K562 (cell line): ENCODE measurements around the gene HDLBP. TPM values are rescaled to one million over a fixed set of nuclear protein-coding genes. Genes with fewer than 3 reads are reported as not detected.
"Not testable (repeated sequence)": the region's sequence is repeated elsewhere in the genome, so short reads cannot be mapped to it uniquely, and the experiment has no call there.

Source experiments
- ATAC-seq: fragments of 200-7000 bp; cut with Tn5 transposase; 3 replicates; pipeline ENCODE4 v1.9.1; 2020; ENCODE audit warnings: moderate library complexity
- BruUV-seq: library from RNA; stranded (reverse); fragments of 400-500 nt; replicated peaks from 2 replicates; lab custom pipeline; 2021; lab: Mats Ljungman, UMichigan
- CTCF ChIA-PET: fragments of 300-600 bp; formaldehyde crosslinking; extraction: SDS; loops from one replicate; lab custom pipeline; 2021; ENCODE audit warnings: low intra/inter-chr PET ratio; lab: Yijun Ruan, JAX
- POLR2A ChIA-PET: fragments of 300-600, 350-650 bp; sonication (Branson Sonifier 250); formaldehyde crosslinking; extraction: SDS; loops from one replicate; lab custom pipeline; 2021; ENCODE audit warnings: antibody characterized with exemption, inconsistent platforms; lab: Yijun Ruan, JAX
- DNase-seq, 4 experiments: peaks; one replicate each; pipeline versions ENCODE4 v3.0.0 to v3.0.0-alpha.2; 2011 to 2018; ENCODE audit warnings: low spot score in 3 of 4, mixed read lengths in 3 of 4; ENCODE audit errors: extremely low read depth in 1 of 4
- FAIRE-seq: peaks from 2 replicates; lab custom pipeline; 2011; peaks lifted over from hg19 to GRCh38; lab: Jason Lieb, UNC
- H2AFZ ChIP-seq: 2 replicates; pipeline ENCODE4 v1.6.0; 2011; ENCODE audit warnings: low read depth, low read length, control low read depth, inconsistent platforms
- H3K27ac ChIP-seq: fragments of 200-600 bp; 3 replicates; pipeline ENCODE4 v1.8.0; 2011; ENCODE audit warnings: low read depth, mild to moderate bottlenecking, control low read depth, inconsistent platforms, low read length, moderate library complexity, mixed read lengths; ENCODE audit errors: extremely low read depth
- H3K27me3 ChIP-seq, 2 experiments: fragments of 300-600 bp in 1 of 2; 2 replicates in 1 of 2; 3 replicates in 1 of 2; pipeline versions ENCODE4 v1.6.0 to v1.8.0; 2011; ENCODE audit warnings: inconsistent platforms in 2 of 2, low read length in 2 of 2, mild to moderate bottlenecking in 1 of 2, mixed read lengths in 1 of 2, moderate library complexity in 1 of 2; ENCODE audit not compliant: control insufficient read depth in 2 of 2, insufficient read depth in 2 of 2
- H3K36me3 ChIP-seq: fragments of 300-600 bp; 3 replicates; pipeline ENCODE4 v1.8.0; 2011; ENCODE audit warnings: mild to moderate bottlenecking, low read length, inconsistent platforms; ENCODE audit not compliant: control insufficient read depth, insufficient read depth
- H3K4me1 ChIP-seq, 2 experiments: fragments of 200-600 bp in 1 of 2; replicated peaks in 1 of 2; 2 replicates in 1 of 2; 3 replicates in 1 of 2; pipeline versions ENCODE4 v1.5.1 to v1.8.0; 2011; ENCODE audit warnings: inconsistent platforms in 2 of 2, low read length in 2 of 2, mild to moderate bottlenecking in 1 of 2, mixed read lengths in 1 of 2, moderate library complexity in 1 of 2; ENCODE audit not compliant: control insufficient read depth in 2 of 2, insufficient read depth in 2 of 2
- H3K4me2 ChIP-seq: 2 replicates; pipeline ENCODE4 v1.6.1; 2011; ENCODE audit warnings: low read length, control low read depth, inconsistent platforms, mixed read lengths; ENCODE audit not compliant: insufficient read depth
- H3K4me3 ChIP-seq: fragments of 200-600 bp; sonication (generic), shearing (Covaris generic); 2 replicates; pipeline ENCODE4 v1.5.1; 2016; ENCODE audit warnings: control low read depth, inconsistent platforms
- H3K79me2 ChIP-seq: fragments of 200-600 bp; 3 replicates; pipeline ENCODE4 v1.8.0; 2011; ENCODE audit warnings: low read length, inconsistent platforms; ENCODE audit not compliant: control insufficient read depth, insufficient read depth
- H3K9ac ChIP-seq, 2 experiments: 2 replicates each; pipeline versions ENCODE4 v1.6.0 to v1.6.1; 2011; ENCODE audit warnings: low read depth in 2 of 2, low read length in 2 of 2, control low read depth in 1 of 2, inconsistent platforms in 1 of 2, mild to moderate bottlenecking in 1 of 2, mixed read lengths in 1 of 2; ENCODE audit not compliant: insufficient read depth in 1 of 2
- H3K9me1 ChIP-seq: one replicate; pipeline ENCODE4 v1.6.0; 2011; ENCODE audit warnings: inconsistent platforms, mild to moderate bottlenecking, low read length, moderate library complexity; ENCODE audit not compliant: control insufficient read depth, insufficient read depth
- H3K9me3 ChIP-seq: replicated peaks from 2 replicates; pipeline ENCODE4 v1.5.1; 2011; ENCODE audit warnings: low read depth, low read length, inconsistent platforms; ENCODE audit not compliant: control insufficient read depth, insufficient read depth
- H4K20me1 ChIP-seq: replicated peaks from 2 replicates; pipeline ENCODE4 v1.6.1; 2011; ENCODE audit warnings: low read length, inconsistent platforms, mixed read lengths; ENCODE audit not compliant: control insufficient read depth, insufficient read depth
- C11orf30 ChIP-seq: fragments of 450-650 bp; IDR thresholded peaks from 2 replicates; pipeline ENCODE4 v1.6.1; 2016; ENCODE audit warnings: low read depth, mild to moderate bottlenecking
- CBFA2T3 ChIP-seq: fragments of 450-650 bp; IDR thresholded peaks from 2 replicates; pipeline ENCODE4 v1.6.1; 2017
- ERF ChIP-seq: fragments of 450-650 bp; formaldehyde crosslinking; IDR thresholded peaks from 2 replicates; pipeline ENCODE4 v1.4.0; 2020; ENCODE audit warnings: mild to moderate bottlenecking, mixed read lengths
- HDAC6 ChIP-seq: IDR thresholded peaks from 2 replicates; pipeline ENCODE4 v1.6.1; 2012; ENCODE audit warnings: low read depth, mild to moderate bottlenecking, control low read depth, inconsistent platforms, low read length, moderate library complexity
- HMGN3 ChIP-seq: IDR thresholded peaks from 2 replicates; pipeline ENCODE4 v1.6.1; 2011; ENCODE audit warnings: borderline replicate concordance, low read depth, mild to moderate bottlenecking, mixed read lengths, low read length; ENCODE audit not compliant: insufficient read length; ENCODE audit errors: extremely low read depth
- LARP7 ChIP-seq: fragments of 450-650 bp; IDR thresholded peaks from 2 replicates; pipeline ENCODE4 v1.6.1; 2016
- MNT ChIP-seq, 2 experiments: fragments of 450-650 bp; conservative IDR thresholded peaks; 2 replicates each; pipeline ENCODE4 v1.6.1; 2017; ENCODE audit warnings: mild to moderate bottlenecking in 2 of 2, moderate library complexity in 2 of 2
- NCOR1 ChIP-seq: fragments of 450-650 bp; IDR thresholded peaks from 2 replicates; pipeline ENCODE4 v1.6.1; 2016; ENCODE audit warnings: mild to moderate bottlenecking, moderate library complexity
- THRA ChIP-seq: fragments of 450-650 bp; IDR thresholded peaks from 2 replicates; pipeline ENCODE4 v1.6.1; 2017; ENCODE audit warnings: mild to moderate bottlenecking, moderate library complexity
- ZNF121 ChIP-seq: sonication (generic); formaldehyde crosslinking; conservative IDR thresholded peaks from 2 replicates; pipeline ENCODE4 v1.8.0; 2022; ENCODE audit warnings: missing genetic modification reagents
- ZNF232 ChIP-seq: sonication (generic); formaldehyde crosslinking; IDR thresholded peaks from 2 replicates; pipeline ENCODE4 v1.8.0; 2022; ENCODE audit warnings: mild to moderate bottlenecking, missing genetic modification reagents
- ZNF316 ChIP-seq: fragments of 450-650 bp; IDR thresholded peaks from 2 replicates; pipeline ENCODE4 v1.6.1; 2016
- WGBS: fragments of 100-300 bp; shearing (Covaris generic); methylation state at CpG from one replicate; pipeline ENCODE4 v1.1.6; 2016; ENCODE audit warnings: low coverage, mixed read lengths; ENCODE audit not compliant: insufficient coverage; ENCODE audit errors: missing lambda C conversion rate; 5-methylcytosine and 5-hydroxymethylcytosine counted together
- in situ Hi-C: fragments of 300-500 bp; cut with MboI; formaldehyde crosslinking; loops from 4 replicates; pipeline ENCODE4 v1.15.0; 2018; ENCODE audit warnings: inconsistent platforms, mixed read lengths
- intact Hi-C: fragments of 100-400 bp; cut with micrococcal nuclease; formaldehyde crosslinking; loops from 2 replicates; pipeline ENCODE4 v1.14.2; 2022
- polyA plus RNA-seq, 8 experiments: library from polyadenylated mRNA; depleted of rRNA in 4 of 8; stranded (reverse) in 5 of 8; unstranded in 3 of 8; fragments of >200 nt; fragmentation: Nextera tagmentation in 2 of 8; fragmentation: Illumina TruSeq in 1 of 8; extraction: Ambion mirVana in 2 of 8; extraction: Trizol in 1 of 8; gene quantifications; 2 replicates each; pipeline versions ENCODE4 v1.2.1 to v1.2.3, GENCODE V29; 2011 to 2014; ENCODE audit warnings: inconsistent platforms in 1 of 8, missing spikeins in 1 of 8
- total RNA-seq, 7 experiments: library from RNA; depleted of rRNA in 6 of 7; stranded (reverse); fragments of >200 nt in 6 of 7; fragmentation: Illumina TruSeq in 2 of 7; extraction: Trizol in 2 of 7; gene quantifications; 2 replicates each; pipeline versions ENCODE4 v1.2.1 to v1.2.3, GENCODE V29; 2011 to 2021; ENCODE audit warnings: low replicate concordance in 1 of 7

Gene HDLBP
- total and polyA plus RNA-seq, 9 of the 15 experiments (the other 6 are each of a cell fraction or from before 2014, with no cell fraction given): 24.4 to 378 (median 146) TPM

GRCh38 chr2:241318830-241319229, 3.4 kb upstream of the HDLBP start:
- FAIRE-seq, in situ Hi-C loops, H3K27ac ChIP-seq, H3K9me3 ChIP-seq, H3K9ac ChIP-seq, ATAC-seq, DNase-seq, H3K9me1 ChIP-seq, CTCF ChIA-PET, BruUV-seq, H2AFZ ChIP-seq, H3K4me2 ChIP-seq, H3K27me3 ChIP-seq: not testable (repeated sequence)
- peaks cover 9 to 23% of the 10 kb centered on the region in 2 experiments; a peak in 4 of 5 replicates for H3K4me1 ChIP-seq
- 62% methylated on average over 6 of the region's 6 CpGs for WGBS
- H3K4me3 ChIP-seq: peak overlapping the region; percentile 93; the same call in 1 of the 2 replicates
- peaks cover 44% of the 10 kb centered on the region for H3K36me3 ChIP-seq
- peak; percentile 74 for TF ChIP-seq C11orf30
- TF ChIP-seq ZNF316: peak; percentile 87
- H4K20me1 ChIP-seq: peaks cover 24% of the 10 kb centered on the region
- POLR2A ChIA-PET: interaction anchor here (0.6 to 1.4 kb wide), 2 partner anchors 9 to 19 kb away, joined by 4 to 6 read pairs; no protein-coding TSS in a partner anchor
- intact Hi-C loops: loop anchor here (5.0 kb wide), 1 partner anchor 42 kb away; no protein-coding TSS in a partner anchor
- H3K79me2 ChIP-seq: peaks cover 95% of the 10 kb centered on the region

GRCh38 chr2:241317391-241317790, 1.9 kb upstream of the HDLBP start:
- FAIRE-seq (no peak), DNase-seq (no peak), ATAC-seq (no peak)
- Histone ChIP-seq H3K4me1 (peaks cover 13 to 34% of the 10 kb centered on the region in 2 experiments; a peak in 4 of 5 replicates), H2AFZ (no peak overlapping the region), H3K27me3 (no peaks in the 10 kb centered on the region), H3K9me1 (no peaks in the 10 kb centered on the region), H3K4me2 (peak overlapping the region; percentile 97), H3K4me3 (peak overlapping the region; percentile 93), H4K20me1 (peaks cover 24% of the 10 kb centered on the region), H3K79me2 (peaks cover 95% of the 10 kb centered on the region), H3K9me3 (no peaks in the 10 kb centered on the region), H3K36me3 (peaks cover 47% of the 10 kb centered on the region; the same call in 2 of the 3 replicates), H3K27ac (no peak overlapping the region), H3K9ac (peak overlapping the region; percentile 46 to 100; a peak in 3 of 4 replicates)
- BruUV-seq: no TSS peak
- in situ Hi-C loops: no loop called here
- intact Hi-C loops: loop anchor here (5.0 kb wide), 1 partner anchor 40 kb away; no protein-coding TSS in a partner anchor
- TF ChIP-seq HDAC6 (no peak), CBFA2T3 (no peak), ZNF232 (no peak), HMGN3 (no peak), ZNF121 (no peak), MNT (conservative IDR thresholded peaks at IDR 0.05) (no peak), ERF (CRISPR knock-in tag) (no peak), LARP7 (no peak), NCOR1 (no peak), THRA (no peak)
- POLR2A ChIA-PET: interaction anchor here (4.4 kb wide), 1 partner anchor 14 kb away, joined by 64 read pairs; no protein-coding TSS in a partner anchor
- WGBS: 6% methylated on average over 4 of the region's 4 CpGs
- CTCF ChIA-PET: no interaction called here
